ENCODE results near the gene ADAMTS16. TPM values are rescaled to one million over a fixed set of nuclear protein-coding genes. Genes with fewer than 3 reads are reported as not detected.

The ADAMTS16 gene
- total and polyA plus RNA-seq, 2 experiments from 2014 or later, result 2.8 to 15.4 TPM

DNA sequence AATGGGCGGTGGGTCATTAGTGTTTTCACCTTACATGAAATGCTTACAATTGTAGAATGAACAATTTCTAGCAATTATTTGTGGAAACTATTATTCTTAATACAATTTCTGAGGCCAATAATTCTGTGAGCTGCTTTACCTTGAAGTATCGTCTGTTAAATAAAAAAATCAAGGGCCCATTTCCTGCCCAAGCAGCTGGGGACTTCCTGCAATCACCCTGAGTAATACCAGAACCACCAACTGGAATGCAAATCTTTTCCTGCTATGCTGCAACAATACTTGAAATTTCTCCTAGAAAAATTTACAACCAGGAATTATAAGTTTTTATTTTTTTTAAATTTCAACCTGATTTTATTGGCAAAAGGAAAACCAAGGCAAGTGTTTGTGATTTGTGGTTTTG lies 52.6 kb downstream of the ADAMTS16 start:
- H2AFZ ChIP-seq, result no peak overlapping the region
- no peak overlapping the region for H3K4me3 ChIP-seq
- H3K4me1 ChIP-seq (ENCODE audit: insufficient read depth), result no peaks in the 10 kb centered on the region; the same call in 1 of the 2 replicates
- no peaks in the 10 kb centered on the region for H3K9me3 Mint-ChIP-seq
- DNase-seq (ENCODE audit: low spot score) (no peak), ATAC-seq (no peak)
- 0 out of 2 replicates have a peak, but pooled peaks cover 3% of the 10 kb centered on the region for H3K9me2 ChIP-seq (ENCODE audit: insufficient read depth)
- TF ChIP-seq EZH2 (IDR thresholded peaks at IDR 0.05; ENCODE audit: low read depth, unreplicated experiment) (no peak), ZNF114 (CRISPR knock-in tag; IDR thresholded peaks at IDR 0.05) (no peak), EZH2phosphoT487 (IDR thresholded peaks at IDR 0.05; ENCODE audit: unreplicated experiment) (no peak), ZNF331 (CRISPR knock-in tag; IDR thresholded peaks at IDR 0.05; ENCODE audit: low read depth) (no peak), JUNB (IDR thresholded peaks at IDR 0.05; ENCODE audit: unreplicated experiment) (no peak), STAT1 (IDR thresholded peaks at IDR 0.05; ENCODE audit: unreplicated experiment) (no peak), POLR2AphosphoS5 (IDR thresholded peaks at IDR 0.05; ENCODE audit: low read depth) (no peak), CTCF (conservative IDR thresholded peaks at IDR 0.05; ENCODE audit: low read depth in 2 of 2) (no peak), CREB1 (CRISPR knock-in tag; IDR thresholded peaks at IDR 0.05; ENCODE audit: low read depth) (no peak), NANOG (IDR thresholded peaks at IDR 0.05; ENCODE audit: borderline replicate concordance) (no peak)
- TF ChIP-seq, protein P1, sequence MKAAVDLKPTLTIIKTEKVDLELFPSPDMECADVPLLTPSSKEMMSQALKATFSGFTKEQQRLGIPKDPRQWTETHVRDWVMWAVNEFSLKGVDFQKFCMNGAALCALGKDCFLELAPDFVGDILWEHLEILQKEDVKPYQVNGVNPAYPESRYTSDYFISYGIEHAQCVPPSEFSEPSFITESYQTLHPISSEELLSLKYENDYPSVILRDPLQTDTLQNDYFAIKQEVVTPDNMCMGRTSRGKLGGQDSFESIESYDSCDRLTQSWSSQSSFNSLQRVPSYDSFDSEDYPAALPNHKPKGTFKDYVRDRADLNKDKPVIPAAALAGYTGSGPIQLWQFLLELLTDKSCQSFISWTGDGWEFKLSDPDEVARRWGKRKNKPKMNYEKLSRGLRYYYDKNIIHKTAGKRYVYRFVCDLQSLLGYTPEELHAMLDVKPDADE (IDR thresholded peaks at IDR 0.05), result no peak
- TF ChIP-seq, protein P2, sequence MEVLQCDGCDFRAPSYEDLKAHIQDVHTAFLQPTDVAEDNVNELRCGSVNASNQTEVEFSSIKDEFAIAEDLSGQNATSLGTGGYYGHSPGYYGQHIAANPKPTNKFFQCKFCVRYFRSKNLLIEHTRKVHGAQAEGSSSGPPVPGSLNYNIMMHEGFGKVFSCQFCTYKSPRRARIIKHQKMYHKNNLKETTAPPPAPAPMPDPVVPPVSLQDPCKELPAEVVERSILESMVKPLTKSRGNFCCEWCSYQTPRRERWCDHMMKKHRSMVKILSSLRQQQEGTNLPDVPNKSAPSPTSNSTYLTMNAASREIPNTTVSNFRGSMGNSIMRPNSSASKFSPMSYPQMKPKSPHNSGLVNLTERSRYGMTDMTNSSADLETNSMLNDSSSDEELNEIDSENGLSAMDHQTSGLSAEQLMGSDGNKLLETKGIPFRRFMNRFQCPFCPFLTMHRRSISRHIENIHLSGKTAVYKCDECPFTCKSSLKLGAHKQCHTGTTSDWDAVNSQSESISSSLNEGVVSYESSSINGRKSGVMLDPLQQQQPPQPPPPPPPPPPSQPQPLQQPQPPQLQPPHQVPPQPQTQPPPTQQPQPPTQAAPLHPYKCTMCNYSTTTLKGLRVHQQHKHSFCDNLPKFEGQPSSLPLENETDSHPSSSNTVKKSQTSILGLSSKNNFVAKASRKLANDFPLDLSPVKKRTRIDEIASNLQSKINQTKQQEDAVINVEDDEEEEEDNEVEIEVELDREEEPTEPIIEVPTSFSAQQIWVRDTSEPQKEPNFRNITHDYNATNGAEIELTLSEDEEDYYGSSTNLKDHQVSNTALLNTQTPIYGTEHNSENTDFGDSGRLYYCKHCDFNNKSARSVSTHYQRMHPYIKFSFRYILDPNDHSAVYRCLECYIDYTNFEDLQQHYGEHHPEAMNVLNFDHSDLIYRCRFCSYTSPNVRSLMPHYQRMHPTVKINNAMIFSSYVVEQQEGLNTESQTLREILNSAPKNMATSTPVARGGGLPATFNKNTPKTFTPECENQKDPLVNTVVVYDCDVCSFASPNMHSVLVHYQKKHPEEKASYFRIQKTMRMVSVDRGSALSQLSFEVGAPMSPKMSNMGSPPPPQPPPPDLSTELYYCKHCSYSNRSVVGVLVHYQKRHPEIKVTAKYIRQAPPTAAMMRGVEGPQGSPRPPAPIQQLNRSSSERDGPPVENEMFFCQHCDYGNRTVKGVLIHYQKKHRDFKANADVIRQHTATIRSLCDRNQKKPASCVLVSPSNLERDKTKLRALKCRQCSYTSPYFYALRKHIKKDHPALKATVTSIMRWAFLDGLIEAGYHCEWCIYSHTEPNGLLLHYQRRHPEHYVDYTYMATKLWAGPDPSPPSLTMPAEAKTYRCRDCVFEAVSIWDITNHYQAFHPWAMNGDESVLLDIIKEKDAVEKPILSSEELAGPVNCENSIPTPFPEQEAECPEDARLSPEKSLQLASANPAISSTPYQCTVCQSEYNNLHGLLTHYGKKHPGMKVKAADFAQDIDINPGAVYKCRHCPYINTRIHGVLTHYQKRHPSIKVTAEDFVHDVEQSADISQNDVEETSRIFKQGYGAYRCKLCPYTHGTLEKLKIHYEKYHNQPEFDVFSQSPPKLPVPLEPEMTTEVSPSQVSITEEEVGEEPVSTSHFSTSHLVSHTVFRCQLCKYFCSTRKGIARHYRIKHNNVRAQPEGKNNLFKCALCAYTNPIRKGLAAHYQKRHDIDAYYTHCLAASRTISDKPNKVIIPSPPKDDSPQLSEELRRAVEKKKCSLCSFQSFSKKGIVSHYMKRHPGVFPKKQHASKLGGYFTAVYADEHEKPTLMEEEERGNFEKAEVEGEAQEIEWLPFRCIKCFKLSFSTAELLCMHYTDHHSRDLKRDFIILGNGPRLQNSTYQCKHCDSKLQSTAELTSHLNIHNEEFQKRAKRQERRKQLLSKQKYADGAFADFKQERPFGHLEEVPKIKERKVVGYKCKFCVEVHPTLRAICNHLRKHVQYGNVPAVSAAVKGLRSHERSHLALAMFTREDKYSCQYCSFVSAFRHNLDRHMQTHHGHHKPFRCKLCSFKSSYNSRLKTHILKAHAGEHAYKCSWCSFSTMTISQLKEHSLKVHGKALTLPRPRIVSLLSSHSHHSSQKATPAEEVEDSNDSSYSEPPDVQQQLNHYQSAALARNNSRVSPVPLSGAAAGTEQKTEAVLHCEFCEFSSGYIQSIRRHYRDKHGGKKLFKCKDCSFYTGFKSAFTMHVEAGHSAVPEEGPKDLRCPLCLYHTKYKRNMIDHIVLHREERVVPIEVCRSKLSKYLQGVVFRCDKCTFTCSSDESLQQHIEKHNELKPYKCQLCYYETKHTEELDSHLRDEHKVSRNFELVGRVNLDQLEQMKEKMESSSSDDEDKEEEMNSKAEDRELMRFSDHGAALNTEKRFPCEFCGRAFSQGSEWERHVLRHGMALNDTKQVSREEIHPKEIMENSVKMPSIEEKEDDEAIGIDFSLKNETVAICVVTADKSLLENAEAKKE (CRISPR knock-in tag; IDR thresholded peaks at IDR 0.05), result no peak
- TF ChIP-seq, protein P3, sequence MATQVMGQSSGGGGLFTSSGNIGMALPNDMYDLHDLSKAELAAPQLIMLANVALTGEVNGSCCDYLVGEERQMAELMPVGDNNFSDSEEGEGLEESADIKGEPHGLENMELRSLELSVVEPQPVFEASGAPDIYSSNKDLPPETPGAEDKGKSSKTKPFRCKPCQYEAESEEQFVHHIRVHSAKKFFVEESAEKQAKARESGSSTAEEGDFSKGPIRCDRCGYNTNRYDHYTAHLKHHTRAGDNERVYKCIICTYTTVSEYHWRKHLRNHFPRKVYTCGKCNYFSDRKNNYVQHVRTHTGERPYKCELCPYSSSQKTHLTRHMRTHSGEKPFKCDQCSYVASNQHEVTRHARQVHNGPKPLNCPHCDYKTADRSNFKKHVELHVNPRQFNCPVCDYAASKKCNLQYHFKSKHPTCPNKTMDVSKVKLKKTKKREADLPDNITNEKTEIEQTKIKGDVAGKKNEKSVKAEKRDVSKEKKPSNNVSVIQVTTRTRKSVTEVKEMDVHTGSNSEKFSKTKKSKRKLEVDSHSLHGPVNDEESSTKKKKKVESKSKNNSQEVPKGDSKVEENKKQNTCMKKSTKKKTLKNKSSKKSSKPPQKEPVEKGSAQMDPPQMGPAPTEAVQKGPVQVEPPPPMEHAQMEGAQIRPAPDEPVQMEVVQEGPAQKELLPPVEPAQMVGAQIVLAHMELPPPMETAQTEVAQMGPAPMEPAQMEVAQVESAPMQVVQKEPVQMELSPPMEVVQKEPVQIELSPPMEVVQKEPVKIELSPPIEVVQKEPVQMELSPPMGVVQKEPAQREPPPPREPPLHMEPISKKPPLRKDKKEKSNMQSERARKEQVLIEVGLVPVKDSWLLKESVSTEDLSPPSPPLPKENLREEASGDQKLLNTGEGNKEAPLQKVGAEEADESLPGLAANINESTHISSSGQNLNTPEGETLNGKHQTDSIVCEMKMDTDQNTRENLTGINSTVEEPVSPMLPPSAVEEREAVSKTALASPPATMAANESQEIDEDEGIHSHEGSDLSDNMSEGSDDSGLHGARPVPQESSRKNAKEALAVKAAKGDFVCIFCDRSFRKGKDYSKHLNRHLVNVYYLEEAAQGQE (IDR thresholded peaks at IDR 0.05; ENCODE audit: unreplicated experiment), result no peak
- H3K4me3 Mint-ChIP-seq, result no peak overlapping the region
- H3K79me2 ChIP-seq (replicated peaks; ENCODE audit: insufficient read depth), result no peaks in the 10 kb centered on the region
- H4K20me1 ChIP-seq (replicated peaks; ENCODE audit: insufficient read depth), result no peaks in the 10 kb centered on the region
- H3K36me3 ChIP-seq (ENCODE audit: insufficient read depth), result no peaks in the 10 kb centered on the region
- peaks cover 12% of the 10 kb centered on the region for H3K4me1 Mint-ChIP-seq
- H3K27me3 Mint-ChIP-seq (ENCODE audit: insufficient read depth, low read depth, poor library complexity), result peaks cover 4% of the 10 kb centered on the region
- H3K27me3 ChIP-seq (ENCODE audit: insufficient read depth), result no peaks in the 10 kb centered on the region
- peak overlapping the region; percentile 78; the same call in 1 of the 2 replicates for H3K27ac ChIP-seq (ENCODE audit: low read depth)
- peaks cover 18% of the 10 kb centered on the region for H3K36me3 Mint-ChIP-seq (ENCODE audit: low read depth)
- peak overlapping the region; percentile 39; the same call in 1 of the 2 replicates for H3K27ac Mint-ChIP-seq
- no peaks in the 10 kb centered on the region for H3F3A ChIP-seq (replicated peaks; ENCODE audit: low read depth)
- H3K4me2 ChIP-seq, result no peak overlapping the region
